Thoracic aorta (tissue), 2 donors: ENCODE results near the gene SLC26A1. TPM values are rescaled to one million over a fixed set of nuclear protein-coding genes. Genes with fewer than 3 reads are reported as not detected.

Experiments used
- ATAC-seq: fragments of 150-250 bp; one replicate; pipeline ENCODE4 v1.8.0; 2017; ENCODE audit warnings: low read depth; ENCODE audit not compliant: insufficient number of reproducible peaks, low FRiP score
- DNase-seq: peaks from one replicate; pipeline ENCODE4 v3.0.0-alpha.2; 2020; ENCODE audit warnings: low spot score
- H3K27ac ChIP-seq, 2 donors: fragments of 200-600 bp; sonication (generic); 1 replicate in 1 of 2; 2 replicates in 1 of 2; pipeline ENCODE4 v1.5.1; 2016; ENCODE audit warnings: mild to moderate bottlenecking in 2 of 2, moderate library complexity in 2 of 2
- H3K27me3 ChIP-seq: fragments of 200-600 bp; sonication (generic); replicated peaks from 2 replicates; pipeline ENCODE4 v1.6.0; 2016; ENCODE audit warnings: mild to moderate bottlenecking; ENCODE audit not compliant: insufficient read depth
- H3K36me3 ChIP-seq: fragments of 200-600 bp; sonication (generic); one replicate; pipeline ENCODE4 v1.5.1; 2016
- H3K4me1 ChIP-seq, 2 donors: fragments of 200-600 bp; sonication (generic); 1 replicate in 1 of 2; 2 replicates in 1 of 2; pipeline versions ENCODE4 v1.5.1 to v1.6.0; 2016; ENCODE audit warnings: low read depth in 2 of 2, mild to moderate bottlenecking in 1 of 2; ENCODE audit not compliant: control insufficient read depth in 1 of 2
- H3K4me3 ChIP-seq: fragments of 200-600 bp; sonication (generic); 2 replicates; pipeline ENCODE4 v1.5.1; 2016; ENCODE audit warnings: mild to moderate bottlenecking
- H3K9me3 ChIP-seq: fragments of 200-600 bp; sonication (generic); 2 replicates; pipeline ENCODE4 v1.5.1; 2016
- total RNA-seq, 2 donors: library from RNA; depleted of rRNA; stranded (reverse); fragments of >200 nt; gene quantifications; one replicate each; pipeline versions ENCODE4 v1.1.0 to v1.2.3, GENCODE V29; 2016
- TF ChIP-seq, protein P1 (sequence below): fragments of 200-600 bp; sonication (generic); IDR thresholded peaks from one replicate; pipeline ENCODE4 v1.5.1; 2019; ENCODE audit warnings: antibody characterized with exemption

SLC26A1 gene
- total RNA-seq, 2 donors from 2014 or later, result not detected

GRCh38 chr4:998096-998691 is 5.0 kb upstream of the SLC26A1 start:
- TF ChIP-seq, protein P1, sequence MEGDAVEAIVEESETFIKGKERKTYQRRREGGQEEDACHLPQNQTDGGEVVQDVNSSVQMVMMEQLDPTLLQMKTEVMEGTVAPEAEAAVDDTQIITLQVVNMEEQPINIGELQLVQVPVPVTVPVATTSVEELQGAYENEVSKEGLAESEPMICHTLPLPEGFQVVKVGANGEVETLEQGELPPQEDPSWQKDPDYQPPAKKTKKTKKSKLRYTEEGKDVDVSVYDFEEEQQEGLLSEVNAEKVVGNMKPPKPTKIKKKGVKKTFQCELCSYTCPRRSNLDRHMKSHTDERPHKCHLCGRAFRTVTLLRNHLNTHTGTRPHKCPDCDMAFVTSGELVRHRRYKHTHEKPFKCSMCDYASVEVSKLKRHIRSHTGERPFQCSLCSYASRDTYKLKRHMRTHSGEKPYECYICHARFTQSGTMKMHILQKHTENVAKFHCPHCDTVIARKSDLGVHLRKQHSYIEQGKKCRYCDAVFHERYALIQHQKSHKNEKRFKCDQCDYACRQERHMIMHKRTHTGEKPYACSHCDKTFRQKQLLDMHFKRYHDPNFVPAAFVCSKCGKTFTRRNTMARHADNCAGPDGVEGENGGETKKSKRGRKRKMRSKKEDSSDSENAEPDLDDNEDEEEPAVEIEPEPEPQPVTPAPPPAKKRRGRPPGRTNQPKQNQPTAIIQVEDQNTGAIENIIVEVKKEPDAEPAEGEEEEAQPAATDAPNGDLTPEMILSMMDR, result no peak
- no peak overlapping the region for H3K4me3 ChIP-seq
- no peak for ATAC-seq

GRCh38 chr4:997375-998071 is 4.3 kb upstream of the SLC26A1 start:
- Histone ChIP-seq H3K27ac (no peak overlapping the region), H3K4me3 (peak overlapping the region; percentile 49), H3K36me3 (no peaks in the 10 kb centered on the region), H3K9me3 (no peaks in the 10 kb centered on the region), H3K27me3 (peaks cover 5% of the 10 kb centered on the region), H3K4me1 (peaks cover 9 to 18% of the 10 kb centered on the region in 2 donors)
- TF ChIP-seq, protein P1, result no peak
- DNase-seq (no peak), ATAC-seq (peak; percentile 5)

More at GRCh38 chr4:998096-998691, 5.0 kb upstream of the SLC26A1 start:
- Histone ChIP-seq H3K36me3 (no peaks in the 10 kb centered on the region), H3K9me3 (no peaks in the 10 kb centered on the region), H3K27ac (no peak overlapping the region), H3K27me3 (peaks cover 5% of the 10 kb centered on the region), H3K4me1 (peaks cover 12 to 23% of the 10 kb centered on the region in 2 donors)
- no peak for DNase-seq

GRCh38 chr4:996997-997374 is 3.8 kb upstream of the SLC26A1 start:
- H3K36me3 ChIP-seq, result no peaks in the 10 kb centered on the region
- no peak overlapping the region for H3K27ac ChIP-seq
- peaks cover 5 to 13% of the 10 kb centered on the region in 2 donors for H3K4me1 ChIP-seq
- TF ChIP-seq, protein P1, result no peak
- no peaks in the 10 kb centered on the region for H3K9me3 ChIP-seq
- ATAC-seq (no peak), DNase-seq (no peak)
- peaks cover 5% of the 10 kb centered on the region for H3K27me3 ChIP-seq
- H3K4me3 ChIP-seq, result peak overlapping the region; percentile 49

GRCh38 chr4:996030-996996 is 3.1 kb upstream of the SLC26A1 start:
- TF ChIP-seq, protein P1, result no peak
- Histone ChIP-seq H3K36me3 (no peaks in the 10 kb centered on the region), H3K27me3 (peaks cover 5% of the 10 kb centered on the region), H3K4me1 (peaks cover 5 to 9% of the 10 kb centered on the region in 2 donors), H3K27ac (no peak overlapping the region), H3K9me3 (no peaks in the 10 kb centered on the region), H3K4me3 (no peak overlapping the region)
- no peak for DNase-seq
- ATAC-seq, result no peak
